ENCODE results near the gene FYN. TPM values are rescaled to one million over a fixed set of nuclear protein-coding genes. Genes with fewer than 3 reads are reported as not detected.

Gene FYN
- total RNA-seq, 1 experiment from 2014 or later = 249 TPM

DNA sequence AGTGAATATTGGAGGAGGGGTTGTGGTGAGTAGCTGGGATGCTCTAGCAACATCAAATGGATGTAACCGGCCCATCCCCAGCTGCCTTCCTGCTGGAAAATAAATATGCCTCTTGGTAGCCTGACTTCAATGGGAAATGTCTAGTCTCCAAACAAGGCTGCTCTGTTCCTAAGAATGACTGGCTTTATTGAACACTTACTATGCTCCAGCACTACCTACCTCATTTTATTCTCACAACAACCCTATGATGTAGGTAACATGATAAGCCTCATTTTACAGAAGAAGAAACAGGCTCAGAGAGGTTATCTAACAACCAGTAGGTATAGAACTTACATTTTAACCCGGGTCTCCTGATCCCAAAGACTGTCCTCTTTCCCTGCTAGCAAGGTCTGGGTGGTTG is 93.6 kb downstream of the FYN start:
- no peaks in the 10 kb centered on the region for H4K20me1 ChIP-seq (ENCODE audit: insufficient read depth, low read depth, low read length)
- DNase-seq = no peak
- no peak overlapping the region for H3K4me2 ChIP-seq (ENCODE audit: low read depth, low read length, poor library complexity, severe bottlenecking)

DNA sequence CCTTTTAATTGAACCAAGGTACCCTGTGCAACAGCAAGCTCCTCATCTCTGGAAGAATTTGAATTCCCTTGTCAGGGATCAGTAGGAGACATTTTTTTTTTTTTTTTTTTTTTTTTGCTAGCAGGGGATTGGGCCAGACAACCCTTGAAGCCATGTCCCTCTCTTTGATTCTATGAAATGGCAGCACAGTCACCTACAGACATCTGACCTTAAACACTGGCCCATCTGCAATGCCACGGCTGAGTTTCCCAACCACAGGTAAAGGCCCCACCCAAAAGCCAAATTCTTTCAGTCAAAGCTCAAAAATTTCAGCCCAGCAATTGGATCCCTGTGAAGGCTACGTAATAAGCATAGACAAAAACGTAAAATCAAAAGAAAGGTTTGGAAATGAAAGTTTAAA is 94.2 kb downstream of the FYN start:
- Histone ChIP-seq H3K79me2 (ENCODE audit: low read length) (peaks cover 78% of the 10 kb centered on the region), H4K20me1 (ENCODE audit: insufficient read depth, low read depth, low read length) (no peaks in the 10 kb centered on the region), H3K4me1 (ENCODE audit: low read length) (peaks cover 75% of the 10 kb centered on the region), H3K9me2 (replicated peaks; ENCODE audit: insufficient read depth, low read length) (no peaks in the 10 kb centered on the region), H3K4me2 (ENCODE audit: low read depth, low read length, poor library complexity, severe bottlenecking) (peak overlapping the region; percentile 72), H3K27ac (ENCODE audit: low read length) (peak overlapping the region; percentile 90), H3K9me3 (ENCODE audit: low read length) (no peaks in the 10 kb centered on the region), H3K27me3 (ENCODE audit: low read length) (no peaks in the 10 kb centered on the region), H3K9ac (ENCODE audit: low read length) (peak overlapping the region; percentile 58; the same call in 1 of the 2 replicates), H3K36me3 (ENCODE audit: insufficient read depth, low read length) (peaks cover 3% of the 10 kb centered on the region; the same call in 1 of the 2 replicates), H2AFZ (ENCODE audit: low read length) (no peak overlapping the region), H3K4me3 (ENCODE audit: low read length) (no peak overlapping the region)
- no peak for DNase-seq

More for the DNA sequence above, 93.6 kb downstream of the FYN start:
- Histone ChIP-seq H2AFZ (ENCODE audit: low read length) (no peak overlapping the region), H3K9ac (ENCODE audit: low read length) (no peak overlapping the region), H3K4me3 (ENCODE audit: low read length) (no peak overlapping the region), H3K9me2 (replicated peaks; ENCODE audit: insufficient read depth, low read length) (no peaks in the 10 kb centered on the region), H3K36me3 (ENCODE audit: insufficient read depth, low read length) (peaks cover 3% of the 10 kb centered on the region; the same call in 1 of the 2 replicates), H3K9me3 (ENCODE audit: low read length) (no peaks in the 10 kb centered on the region), H3K79me2 (ENCODE audit: low read length) (peaks cover 79% of the 10 kb centered on the region), H3K27ac (ENCODE audit: low read length) (peak overlapping the region; percentile 90; the same call in 1 of the 2 replicates), H3K4me1 (ENCODE audit: low read length) (peaks cover 68% of the 10 kb centered on the region), H3K27me3 (ENCODE audit: low read length) (no peaks in the 10 kb centered on the region)

DNA sequence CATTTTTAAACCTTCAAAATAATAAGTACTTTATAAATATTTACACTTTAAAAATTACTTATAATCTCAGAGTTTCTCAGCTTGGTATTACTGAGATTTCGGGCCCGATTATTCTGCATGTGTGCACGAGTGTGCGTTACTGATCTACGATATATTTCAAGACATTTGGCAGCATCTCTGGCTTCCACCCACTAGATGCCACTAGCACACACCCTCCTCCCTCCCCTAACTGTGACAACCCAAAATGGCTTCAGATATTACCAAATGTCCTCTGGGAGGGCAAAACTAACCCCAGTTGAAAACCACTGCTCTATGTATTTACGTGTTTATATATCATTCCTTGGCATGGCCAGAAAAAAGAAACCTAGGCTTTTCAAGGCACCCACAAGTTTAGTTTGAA is 95.9 kb downstream of the FYN start:
- no peaks in the 10 kb centered on the region for H4K20me1 ChIP-seq (ENCODE audit: insufficient read depth, low read depth, low read length)
- peaks cover 69% of the 10 kb centered on the region for H3K79me2 ChIP-seq (ENCODE audit: low read length)
- H3K4me3 ChIP-seq (ENCODE audit: low read length) = peak overlapping the region; percentile 43
- H3K9me3 ChIP-seq (ENCODE audit: low read length) = no peaks in the 10 kb centered on the region
- peaks cover 81% of the 10 kb centered on the region for H3K4me1 ChIP-seq (ENCODE audit: low read length)
- H3K9me2 ChIP-seq (replicated peaks; ENCODE audit: insufficient read depth, low read length) = no peaks in the 10 kb centered on the region
- H3K36me3 ChIP-seq (ENCODE audit: insufficient read depth, low read length) = peaks cover 3% of the 10 kb centered on the region; the same call in 1 of the 2 replicates
- H2AFZ ChIP-seq (ENCODE audit: low read length) = peak overlapping the region; percentile 52
- H3K27me3 ChIP-seq (ENCODE audit: low read length) = no peaks in the 10 kb centered on the region
- peak; percentile 90 for DNase-seq
- H3K9ac ChIP-seq (ENCODE audit: low read length) = peak overlapping the region; percentile 58
- H3K4me2 ChIP-seq (ENCODE audit: low read depth, low read length, poor library complexity, severe bottlenecking) = peak overlapping the region; percentile 72
- H3K27ac ChIP-seq (ENCODE audit: low read length) = peak overlapping the region; percentile 90

DNA sequence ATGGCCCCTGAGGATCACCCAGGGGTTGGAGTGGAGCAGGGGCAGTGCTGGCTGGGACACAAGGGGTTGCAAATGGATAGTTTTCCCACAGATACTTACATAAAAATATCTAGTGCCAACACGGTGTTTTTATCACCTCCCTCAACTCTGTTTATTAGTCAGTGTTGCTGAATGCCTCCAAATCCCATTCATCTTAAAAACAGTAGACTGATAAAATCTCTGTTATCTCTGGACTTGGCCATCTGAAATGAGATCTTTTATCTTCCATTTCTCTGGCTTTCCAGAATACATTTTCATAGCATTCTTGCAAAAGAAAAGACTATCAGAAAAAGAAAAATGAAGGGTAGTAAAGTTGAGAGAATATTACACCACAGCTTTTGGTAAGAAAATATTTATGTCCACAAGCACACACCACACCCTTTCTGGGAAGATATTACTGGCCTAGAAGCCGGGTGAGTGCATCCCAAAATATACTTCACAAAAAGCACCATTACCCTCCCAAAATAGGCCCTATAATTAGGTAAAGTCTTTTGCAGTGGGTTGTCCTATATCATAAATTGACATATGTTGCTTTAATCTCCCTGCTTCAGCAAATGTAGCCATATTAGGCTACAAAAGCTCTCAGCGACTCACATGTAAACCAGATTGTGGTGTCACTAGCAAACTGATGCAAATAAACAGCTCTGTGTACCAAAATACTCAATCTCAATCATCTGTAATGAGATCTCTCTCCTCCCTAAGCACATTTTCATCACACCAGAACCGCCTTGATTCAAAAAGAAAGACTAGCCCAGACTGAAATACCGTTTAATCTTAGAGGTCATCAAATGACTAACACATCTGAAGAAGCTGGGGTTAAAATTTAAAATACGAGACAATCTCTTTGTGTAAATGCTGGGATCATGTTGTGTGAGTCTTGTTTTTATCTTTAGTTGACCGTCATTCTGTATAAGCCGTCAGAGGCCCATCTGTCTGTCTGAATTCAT is 96.7 kb downstream of the FYN start:
- H3K4me1 ChIP-seq (ENCODE audit: low read length) = peaks cover 89% of the 10 kb centered on the region
- peak overlapping the region; percentile 90 for H3K27ac ChIP-seq (ENCODE audit: low read length)
- peak overlapping the region; percentile 72 for H3K4me2 ChIP-seq (ENCODE audit: low read depth, low read length, poor library complexity, severe bottlenecking)
- peak overlapping the region; percentile 43 for H3K4me3 ChIP-seq (ENCODE audit: low read length)
- H3K36me3 ChIP-seq (ENCODE audit: insufficient read depth, low read length) = peaks cover 12% of the 10 kb centered on the region; the same call in 1 of the 2 replicates
- peak; percentile 84 for DNase-seq
- H2AFZ ChIP-seq (ENCODE audit: low read length) = no peak overlapping the region
- peak overlapping the region; percentile 58 for H3K9ac ChIP-seq (ENCODE audit: low read length)
- no peaks in the 10 kb centered on the region for H4K20me1 ChIP-seq (ENCODE audit: insufficient read depth, low read depth, low read length)
- peaks cover 69% of the 10 kb centered on the region for H3K79me2 ChIP-seq (ENCODE audit: low read length)
- no peaks in the 10 kb centered on the region for H3K9me2 ChIP-seq (replicated peaks; ENCODE audit: insufficient read depth, low read length)
- no peaks in the 10 kb centered on the region for H3K9me3 ChIP-seq (ENCODE audit: low read length)
- no peaks in the 10 kb centered on the region for H3K27me3 ChIP-seq (ENCODE audit: low read length)

DNA sequence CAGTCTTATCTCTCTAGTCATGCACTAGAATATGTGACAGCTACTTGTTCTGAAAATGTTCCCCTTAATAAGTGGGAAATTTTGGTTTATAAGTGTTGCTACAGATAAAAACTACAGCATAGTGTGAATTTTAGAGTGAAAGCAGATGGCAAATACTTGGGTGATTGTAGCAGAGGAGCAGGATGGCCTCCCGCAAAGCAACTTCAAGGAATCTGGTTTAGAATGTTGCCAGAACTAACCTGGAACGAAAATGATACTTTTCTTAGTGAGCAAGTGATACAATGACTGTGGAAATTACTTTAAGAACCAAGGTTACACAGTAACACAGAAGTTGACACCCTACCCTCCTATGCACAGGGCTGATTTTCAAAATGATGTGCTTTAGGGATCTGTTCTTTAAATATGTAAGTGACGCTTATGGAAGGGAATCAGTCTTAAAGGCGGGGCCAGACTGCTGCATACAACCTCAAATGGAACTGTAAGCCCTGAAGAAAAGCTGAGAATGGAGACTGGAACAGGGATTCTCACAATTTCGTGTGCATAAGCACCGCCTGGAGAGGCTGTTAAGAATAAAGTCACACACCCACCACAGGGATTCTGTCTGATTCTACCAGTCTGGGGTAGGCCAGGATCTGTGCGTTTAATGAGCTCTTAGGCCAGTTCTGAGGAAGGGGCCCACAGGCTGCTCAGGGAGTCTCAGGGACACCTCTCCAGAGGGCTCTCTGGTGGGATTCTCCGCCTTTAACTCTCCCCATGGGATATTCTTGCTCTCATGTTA is 97.9 kb downstream of the FYN start:
- H3K4me3 ChIP-seq (ENCODE audit: low read length) = no peak overlapping the region
- no peak for DNase-seq
- H3K9me3 ChIP-seq (ENCODE audit: low read length) = no peaks in the 10 kb centered on the region
- H2AFZ ChIP-seq (ENCODE audit: low read length) = no peak overlapping the region
- peaks cover 69% of the 10 kb centered on the region for H3K79me2 ChIP-seq (ENCODE audit: low read length)
- peak overlapping the region; percentile 72 for H3K4me2 ChIP-seq (ENCODE audit: low read depth, low read length, poor library complexity, severe bottlenecking)
- H3K27me3 ChIP-seq (ENCODE audit: low read length) = no peaks in the 10 kb centered on the region
- peaks cover 89% of the 10 kb centered on the region for H3K4me1 ChIP-seq (ENCODE audit: low read length)
- no peaks in the 10 kb centered on the region for H3K9me2 ChIP-seq (replicated peaks; ENCODE audit: insufficient read depth, low read length)
- peak overlapping the region; percentile 90 for H3K27ac ChIP-seq (ENCODE audit: low read length)
- peaks cover 16% of the 10 kb centered on the region; the same call in 1 of the 2 replicates for H3K36me3 ChIP-seq (ENCODE audit: insufficient read depth, low read length)
- H4K20me1 ChIP-seq (ENCODE audit: insufficient read depth, low read depth, low read length) = no peaks in the 10 kb centered on the region
- peak overlapping the region; percentile 58; the same call in 1 of the 2 replicates for H3K9ac ChIP-seq (ENCODE audit: low read length)

DNA sequence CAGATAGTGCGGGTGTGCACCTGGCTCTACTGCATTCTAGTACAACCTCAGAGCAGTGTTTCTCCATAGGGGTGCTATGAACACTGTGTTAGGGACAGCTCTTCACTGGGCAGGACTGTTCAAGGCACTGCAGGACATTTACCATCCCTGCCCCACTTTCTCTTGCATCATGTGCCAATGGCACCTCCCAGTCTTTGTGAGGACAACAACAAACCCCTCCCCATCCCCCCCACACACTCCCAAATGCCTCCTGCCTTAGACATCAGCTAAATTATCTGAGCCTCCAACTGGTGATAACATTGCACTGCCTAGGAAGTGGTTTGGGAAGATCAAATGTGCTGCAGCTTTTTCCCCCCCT is 98.9 kb downstream of the FYN start:
- Histone ChIP-seq H3K9me2 (replicated peaks; ENCODE audit: insufficient read depth, low read length) (no peaks in the 10 kb centered on the region), H3K27ac (ENCODE audit: low read length) (peak overlapping the region; percentile 16; the same call in 1 of the 2 replicates), H4K20me1 (ENCODE audit: insufficient read depth, low read depth, low read length) (no peaks in the 10 kb centered on the region), H3K9me3 (ENCODE audit: low read length) (no peaks in the 10 kb centered on the region), H2AFZ (ENCODE audit: low read length) (no peak overlapping the region), H3K4me2 (ENCODE audit: low read depth, low read length, poor library complexity, severe bottlenecking) (no peak overlapping the region), H3K4me1 (ENCODE audit: low read length) (peaks cover 89% of the 10 kb centered on the region), H3K4me3 (ENCODE audit: low read length) (no peak overlapping the region), H3K79me2 (ENCODE audit: low read length) (peaks cover 69% of the 10 kb centered on the region), H3K36me3 (ENCODE audit: insufficient read depth, low read length) (peaks cover 14% of the 10 kb centered on the region; the same call in 1 of the 2 replicates), H3K27me3 (ENCODE audit: low read length) (no peaks in the 10 kb centered on the region), H3K9ac (ENCODE audit: low read length) (no peak overlapping the region)
- DNase-seq = no peak

DNA sequence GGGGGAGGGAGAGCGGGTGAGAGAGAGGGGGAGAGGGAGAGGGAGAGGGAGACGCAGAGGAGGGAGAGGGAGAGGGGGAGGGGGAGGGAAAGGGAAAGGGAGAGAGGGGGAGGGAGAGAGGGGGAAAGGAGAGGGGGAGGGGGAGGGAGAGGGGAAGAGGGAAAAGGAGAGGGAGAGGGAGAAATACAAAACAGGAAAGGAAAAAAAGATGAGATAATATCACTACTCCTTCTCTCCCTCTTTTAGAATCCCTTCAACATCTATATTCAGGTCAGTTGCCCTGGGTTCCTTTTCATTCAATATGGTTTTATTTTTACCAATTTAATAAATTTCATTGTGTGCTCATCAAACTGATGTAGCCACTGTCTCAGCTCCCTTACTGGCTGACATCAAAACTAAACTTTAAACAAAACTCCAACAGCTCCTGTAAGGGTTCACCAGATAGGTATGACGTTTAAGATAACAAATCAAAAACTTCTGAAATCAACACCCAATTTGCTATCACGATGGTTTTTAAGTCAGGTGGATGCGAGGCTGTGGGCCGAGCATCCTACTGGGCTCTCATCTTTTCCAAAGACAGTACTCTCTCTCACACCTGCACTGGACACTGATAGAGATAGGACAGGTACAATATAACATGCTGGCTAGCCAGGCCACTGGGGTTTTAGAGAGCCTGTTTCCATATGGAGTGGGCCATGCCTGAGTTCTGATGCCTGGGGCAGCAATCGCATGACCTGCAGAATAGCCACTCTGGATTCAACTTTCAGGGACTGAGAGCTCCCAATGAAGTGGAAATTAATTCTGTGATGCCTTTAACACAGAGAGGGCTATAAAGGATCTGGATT is 99.5 kb downstream of the FYN start:
- peaks cover 89% of the 10 kb centered on the region for H3K4me1 ChIP-seq (ENCODE audit: low read length)
- H3K36me3 ChIP-seq (ENCODE audit: insufficient read depth, low read length) = peaks cover 14% of the 10 kb centered on the region; the same call in 1 of the 2 replicates
- H3K9me2 ChIP-seq (replicated peaks; ENCODE audit: insufficient read depth, low read length) = no peaks in the 10 kb centered on the region
- H3K9me3 ChIP-seq (ENCODE audit: low read length) = no peaks in the 10 kb centered on the region
- no peaks in the 10 kb centered on the region for H3K27me3 ChIP-seq (ENCODE audit: low read length)
- H4K20me1 ChIP-seq (ENCODE audit: insufficient read depth, low read depth, low read length) = no peaks in the 10 kb centered on the region
- no peak overlapping the region for H3K9ac ChIP-seq (ENCODE audit: low read length)
- H3K27ac ChIP-seq (ENCODE audit: low read length) = peak overlapping the region; percentile 16; the same call in 1 of the 2 replicates
- H3K4me2 ChIP-seq (ENCODE audit: low read depth, low read length, poor library complexity, severe bottlenecking) = no peak overlapping the region
- no peak overlapping the region for H2AFZ ChIP-seq (ENCODE audit: low read length)
- H3K79me2 ChIP-seq (ENCODE audit: low read length) = peaks cover 73% of the 10 kb centered on the region
- no peak for DNase-seq
- no peak overlapping the region for H3K4me3 ChIP-seq (ENCODE audit: low read length)

All from Karpas-422 (cell line).